GM18498 (cell line): ENCODE results near the gene RBP5.

Experiments
- ATAC-seq: cut with Tn5 transposase; IDR thresholded peaks from one replicate; pipeline ENCODE4 v1.9.1; 2021; ENCODE audit warnings: mild to moderate bottlenecking, moderate library complexity; ENCODE audit not compliant: unreplicated experiment

The RBP5 gene

DNA sequence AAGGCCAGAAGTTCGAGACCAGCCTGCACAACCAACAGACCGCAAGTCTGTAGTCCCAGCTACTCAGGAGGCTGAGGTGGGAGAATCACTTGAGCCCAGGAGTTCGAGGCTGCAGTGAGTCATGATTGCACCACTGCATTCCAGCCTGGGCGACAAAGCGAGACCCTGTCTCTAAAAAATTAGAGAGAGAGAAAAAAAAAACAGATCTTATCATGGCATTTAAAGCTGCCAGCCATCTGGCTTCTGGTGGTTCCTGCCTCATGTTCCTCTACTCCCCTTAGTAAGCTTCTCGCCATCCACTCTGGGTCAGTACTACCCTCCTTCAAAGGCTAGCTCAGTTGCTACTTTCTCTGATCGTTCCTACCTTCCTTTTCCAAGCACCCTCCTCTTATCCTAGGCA is 17.5 kb upstream of the RBP5 start:
- no peak for ATAC-seq

DNA sequence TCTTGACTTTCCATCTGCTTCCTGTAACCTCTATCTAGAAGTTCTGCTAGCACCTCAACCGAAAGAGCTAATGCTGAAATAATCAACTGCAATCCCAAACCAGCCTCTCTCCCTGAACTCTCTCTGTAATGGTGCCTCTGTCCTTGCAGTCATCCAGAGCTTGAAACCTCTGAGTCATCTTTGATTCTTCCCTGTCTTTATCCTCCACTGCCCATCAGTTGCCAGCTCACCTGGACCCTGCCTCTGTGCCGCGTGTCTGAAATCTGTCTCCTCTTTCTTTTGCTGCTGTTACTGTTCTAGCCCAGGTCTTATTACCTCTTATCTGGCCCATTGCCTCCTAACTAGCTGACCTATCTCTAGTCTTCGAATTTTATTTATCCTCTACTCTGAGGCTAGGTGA is 17.0 kb upstream of the RBP5 start:
- no peak for ATAC-seq

DNA sequence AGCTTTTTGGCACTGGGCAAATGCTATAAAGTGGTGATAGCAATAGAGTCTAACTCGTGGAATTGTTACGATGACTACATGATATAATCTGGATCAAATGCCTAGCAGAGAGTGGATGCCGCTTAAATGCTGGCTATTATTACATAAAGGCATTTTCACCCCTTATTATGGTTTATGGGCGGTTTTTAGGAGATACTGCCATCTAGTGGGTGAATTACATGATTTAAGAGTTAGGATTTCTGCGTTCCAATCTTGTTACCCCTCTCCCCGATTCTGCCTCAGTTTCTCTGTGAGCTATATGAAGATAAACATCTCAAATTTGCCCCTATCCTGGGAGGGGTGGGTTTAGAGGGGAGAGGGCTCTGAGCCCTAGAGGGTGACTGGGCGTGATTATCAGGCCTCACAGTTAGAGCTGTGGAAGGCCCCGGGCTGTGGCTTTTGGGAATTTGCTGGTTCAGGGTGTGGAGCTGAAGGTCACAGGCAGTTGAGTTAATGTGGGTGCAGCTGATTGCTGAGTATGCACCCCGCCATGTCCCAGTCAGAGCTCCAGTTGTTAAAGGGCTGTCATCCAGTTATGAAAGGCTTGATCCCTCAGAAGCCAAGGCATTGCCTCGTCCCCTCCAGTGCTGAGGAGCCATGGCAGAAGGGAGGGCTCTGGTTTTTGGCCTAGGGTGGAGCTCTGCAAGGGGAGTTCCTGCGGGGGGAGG is 15.9 kb upstream of the RBP5 start:
- no peak for ATAC-seq

DNA sequence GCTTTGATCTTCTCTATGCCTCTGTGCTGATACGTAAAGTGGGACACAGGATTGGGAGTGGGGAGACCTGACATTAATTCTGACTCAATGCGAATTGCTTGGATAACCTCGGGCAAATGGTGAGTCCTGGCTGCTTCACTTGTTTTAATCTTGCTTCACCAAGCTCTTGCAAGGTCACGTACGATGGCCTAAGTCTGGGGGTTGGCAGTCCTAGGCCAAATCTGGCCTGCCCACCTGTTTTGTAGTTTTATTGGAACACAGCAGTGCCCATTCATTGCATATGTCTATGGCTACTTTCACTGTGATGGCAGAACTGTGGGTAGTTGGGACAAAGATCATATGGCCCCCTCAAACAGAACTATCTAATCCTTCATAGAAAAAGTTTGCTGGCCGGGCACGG is 14.9 kb upstream of the RBP5 start:
- ATAC-seq: no peak

DNA sequence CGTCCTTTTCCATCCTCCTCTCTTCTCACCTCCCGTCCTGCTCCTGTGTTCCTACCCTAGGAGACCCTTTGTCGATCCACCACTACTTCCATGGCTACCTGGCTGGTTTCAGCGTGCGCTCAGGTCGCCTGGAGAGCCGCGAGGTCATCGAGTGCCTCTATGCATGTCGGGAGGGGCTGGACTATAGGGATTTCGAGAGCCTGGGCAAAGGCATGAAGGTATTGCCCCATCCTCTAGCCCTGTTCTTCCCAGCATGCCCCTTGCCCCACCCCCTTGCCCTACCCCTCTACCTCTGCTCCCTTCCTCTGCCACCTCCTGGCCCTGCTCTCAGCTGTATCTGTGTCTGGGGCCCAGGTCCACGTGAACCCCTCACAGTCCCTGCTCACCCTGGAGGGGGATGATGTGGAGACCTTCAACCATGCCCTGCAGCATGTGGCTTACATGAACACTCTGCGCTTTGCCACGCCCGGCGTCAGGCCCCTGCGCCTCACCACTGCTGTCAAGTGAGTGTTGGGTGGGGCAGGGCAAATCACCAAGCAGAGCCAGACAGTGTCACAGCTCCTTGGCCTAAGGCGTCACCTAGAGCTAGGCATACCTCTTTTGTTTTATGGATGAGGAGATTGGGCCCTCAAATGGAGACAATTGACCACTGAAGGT is 14.2 kb upstream of the RBP5 start:
- ATAC-seq: no peak

DNA sequence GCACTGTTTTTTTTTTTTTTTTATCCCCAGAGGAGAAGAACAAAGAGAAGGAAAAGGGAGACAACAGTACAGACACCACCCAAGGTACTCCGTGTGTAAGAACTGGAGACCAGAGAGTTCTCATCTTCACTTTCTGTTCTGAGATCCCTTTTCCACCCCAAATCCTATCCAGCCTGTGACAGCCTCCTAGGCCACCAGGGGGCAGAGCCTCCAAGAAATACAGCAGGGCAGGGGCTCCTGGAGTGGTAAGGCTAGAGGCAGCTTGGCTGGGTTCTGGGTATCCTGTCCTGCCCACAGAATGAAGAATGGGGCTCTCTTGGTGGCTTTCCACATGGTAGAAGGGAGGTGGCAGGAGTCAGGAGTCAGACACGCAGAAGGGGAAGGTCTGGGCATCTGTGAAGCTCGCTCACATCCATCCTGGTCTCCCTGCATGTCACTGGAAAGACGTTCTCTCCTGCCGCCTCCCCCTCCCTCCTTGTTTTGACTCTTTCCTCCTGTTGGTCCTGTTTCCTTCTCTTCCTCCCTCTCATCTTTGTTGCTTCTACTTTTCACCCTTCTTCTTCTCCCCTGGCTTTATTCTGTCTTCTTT is 13.5 kb upstream of the RBP5 start:
- no peak for ATAC-seq

DNA sequence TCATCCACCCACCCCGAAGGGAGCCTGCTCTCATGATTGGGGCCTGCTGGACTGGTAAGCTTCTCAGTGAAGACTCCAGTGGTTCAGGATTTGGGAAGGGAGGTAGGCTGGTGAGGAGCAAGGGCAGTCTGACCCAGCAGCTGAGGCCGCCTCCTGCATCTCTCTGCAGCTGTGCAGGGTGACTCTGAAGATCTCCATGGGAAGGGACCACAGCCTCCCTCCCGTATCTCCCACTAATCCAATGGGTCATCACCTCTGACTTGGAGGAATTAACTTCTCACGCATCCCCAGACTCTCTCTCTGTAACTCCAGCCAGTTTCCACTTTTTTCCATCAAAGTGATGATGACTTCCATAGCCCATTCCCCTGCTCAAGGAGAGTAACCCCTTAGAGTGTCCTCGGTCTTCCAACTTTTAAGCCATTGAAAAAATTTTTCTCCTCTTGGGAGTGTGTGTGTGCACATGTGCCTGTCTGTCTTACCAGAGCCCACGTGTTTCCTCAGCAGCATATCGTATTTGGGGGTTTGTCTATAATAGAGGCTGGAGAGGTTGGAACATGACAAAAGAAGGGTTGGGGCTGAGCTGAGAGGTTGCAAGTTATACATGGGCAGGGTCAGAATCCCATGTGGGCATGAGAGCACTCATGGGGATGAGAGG is 12.8 kb upstream of the RBP5 start:
- no peak for ATAC-seq

DNA sequence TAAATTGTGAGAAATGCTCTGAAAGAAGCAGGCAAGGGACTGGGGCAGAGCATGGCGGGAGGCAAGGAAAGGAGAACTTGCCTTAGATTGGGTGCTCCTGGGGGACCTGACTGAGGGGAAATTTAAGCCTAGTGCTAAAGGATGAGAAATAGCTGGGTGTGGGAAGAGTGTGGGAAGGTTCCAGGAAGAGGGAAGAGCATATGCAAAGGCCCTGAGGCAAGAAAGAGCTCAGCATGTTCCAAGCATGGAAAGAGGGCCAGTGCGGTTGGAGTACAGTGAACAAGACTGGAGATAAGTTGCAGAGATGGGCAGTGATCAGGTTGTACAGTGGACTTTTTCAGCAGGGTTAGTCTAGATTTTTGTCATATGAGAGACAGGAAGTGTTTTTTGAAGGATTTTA is 10.5 kb upstream of the RBP5 start:
- ATAC-seq: no peak

DNA sequence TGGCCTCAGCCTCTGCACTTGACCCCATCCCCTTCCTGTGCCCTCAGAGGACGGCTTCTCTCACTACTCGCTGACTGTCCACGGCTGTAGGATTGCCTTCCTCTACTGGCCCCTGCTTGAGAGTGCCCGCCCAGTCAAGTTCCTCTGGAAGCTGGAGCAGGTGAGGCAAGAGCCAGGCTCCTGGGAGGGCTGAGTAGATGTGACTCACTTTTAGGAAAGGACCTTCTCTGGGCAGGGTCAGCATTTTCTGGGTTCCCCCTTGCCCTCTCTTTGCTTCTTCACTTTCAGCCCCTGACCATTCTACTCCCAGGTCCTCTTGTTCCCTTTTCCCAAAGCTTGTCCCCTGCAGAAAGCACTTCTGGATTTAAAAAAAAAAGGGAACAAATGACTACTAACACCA is 9.2 kb upstream of the RBP5 start:
- ATAC-seq: no peak

DNA sequence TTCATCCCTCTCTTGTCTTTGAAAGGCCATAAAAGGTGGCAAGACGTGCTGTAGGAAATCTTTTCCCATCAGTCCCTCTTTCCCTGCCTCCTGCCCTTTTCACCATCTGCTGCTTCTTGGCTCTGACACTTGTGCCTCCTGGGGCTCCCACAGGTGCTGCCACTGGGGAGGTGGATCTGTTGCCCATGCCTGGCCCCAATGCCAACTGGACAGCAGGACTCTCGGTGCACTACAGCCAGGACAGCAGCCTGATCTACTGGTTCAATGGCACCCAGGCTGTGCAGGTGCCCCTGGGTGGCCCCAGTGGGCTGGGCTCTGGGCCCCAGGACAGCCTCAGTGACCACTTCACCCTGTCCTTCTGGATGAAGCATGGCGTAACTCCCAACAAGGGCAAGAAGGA is 8.0 kb upstream of the RBP5 start:
- no peak for ATAC-seq

DNA sequence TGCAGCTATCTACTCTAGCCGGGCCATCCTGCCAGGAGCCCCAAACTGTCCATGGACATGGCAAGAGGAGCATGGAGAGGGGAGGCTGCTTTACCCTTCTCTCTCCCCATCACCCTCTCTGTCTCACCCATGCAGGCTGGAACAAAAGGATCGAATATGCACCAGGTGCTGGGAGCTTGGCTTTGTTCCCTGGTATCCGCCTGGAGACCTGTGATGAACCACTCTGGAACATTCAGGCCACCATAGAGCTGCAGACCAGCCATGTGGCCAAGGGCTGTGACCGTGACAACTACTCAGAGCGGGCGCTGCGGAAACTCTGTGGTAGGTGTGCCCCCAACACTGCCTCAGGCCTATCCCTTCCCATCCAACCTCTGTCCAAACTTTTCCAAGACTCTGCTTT is 7.4 kb upstream of the RBP5 start:
- no peak for ATAC-seq

DNA sequence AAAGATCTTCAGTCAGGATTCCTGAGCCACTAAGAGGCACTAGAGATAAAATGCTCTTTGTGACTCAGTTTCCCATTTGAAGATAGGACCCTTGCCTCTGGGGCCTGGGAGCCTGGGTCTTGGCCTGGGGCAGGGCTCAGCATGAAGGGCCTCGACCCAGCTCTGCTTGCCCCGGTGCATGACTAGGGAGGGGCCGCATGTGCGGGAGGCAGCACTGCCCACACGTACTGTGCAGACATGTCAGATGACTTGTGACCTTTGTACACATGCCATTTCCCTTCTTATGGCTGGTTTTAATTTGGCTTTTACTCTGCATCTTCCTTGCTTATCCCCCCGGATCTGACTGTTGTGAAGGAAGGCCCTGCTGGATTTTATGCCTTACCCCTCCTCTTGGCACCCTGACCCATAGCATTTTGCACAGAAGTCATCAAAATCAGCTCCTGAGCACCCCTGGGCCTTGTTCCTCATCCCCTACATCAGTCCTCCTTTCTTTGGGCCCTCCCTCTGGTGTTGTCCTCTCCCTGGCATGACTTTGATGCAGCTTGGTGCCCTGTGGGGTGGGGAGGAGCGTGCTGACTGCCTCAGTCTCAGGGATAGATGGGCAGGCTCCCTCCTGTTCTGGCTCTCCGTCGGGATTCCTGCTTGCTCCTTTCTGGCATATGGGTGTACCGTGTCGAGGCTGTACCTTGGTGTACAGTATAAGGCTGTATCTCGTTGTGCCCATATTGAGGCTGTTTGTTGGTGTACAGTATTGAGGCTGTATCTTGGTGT is 5.9 kb upstream of the RBP5 start:
- no peak for ATAC-seq

DNA sequence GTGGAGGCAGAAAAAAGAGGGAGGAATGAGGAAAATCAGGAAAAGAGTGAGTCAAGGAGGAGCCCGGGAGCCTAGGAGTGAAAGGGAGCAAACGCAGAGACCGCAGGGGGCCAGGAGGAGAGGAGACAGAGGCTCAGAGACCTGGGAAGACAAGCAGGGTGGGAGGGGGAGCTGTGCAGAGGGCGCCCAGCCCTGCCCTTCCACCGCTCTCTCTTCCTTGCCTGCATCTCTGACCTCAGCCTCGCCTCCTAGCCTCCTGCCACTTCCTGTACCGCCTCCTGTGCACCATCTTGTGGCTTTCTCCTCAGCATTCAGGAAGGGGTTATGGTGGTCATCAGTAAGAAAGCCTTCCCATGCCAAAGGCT is 2.8 kb upstream of the RBP5 start:
- ATAC-seq: no peak

DNA sequence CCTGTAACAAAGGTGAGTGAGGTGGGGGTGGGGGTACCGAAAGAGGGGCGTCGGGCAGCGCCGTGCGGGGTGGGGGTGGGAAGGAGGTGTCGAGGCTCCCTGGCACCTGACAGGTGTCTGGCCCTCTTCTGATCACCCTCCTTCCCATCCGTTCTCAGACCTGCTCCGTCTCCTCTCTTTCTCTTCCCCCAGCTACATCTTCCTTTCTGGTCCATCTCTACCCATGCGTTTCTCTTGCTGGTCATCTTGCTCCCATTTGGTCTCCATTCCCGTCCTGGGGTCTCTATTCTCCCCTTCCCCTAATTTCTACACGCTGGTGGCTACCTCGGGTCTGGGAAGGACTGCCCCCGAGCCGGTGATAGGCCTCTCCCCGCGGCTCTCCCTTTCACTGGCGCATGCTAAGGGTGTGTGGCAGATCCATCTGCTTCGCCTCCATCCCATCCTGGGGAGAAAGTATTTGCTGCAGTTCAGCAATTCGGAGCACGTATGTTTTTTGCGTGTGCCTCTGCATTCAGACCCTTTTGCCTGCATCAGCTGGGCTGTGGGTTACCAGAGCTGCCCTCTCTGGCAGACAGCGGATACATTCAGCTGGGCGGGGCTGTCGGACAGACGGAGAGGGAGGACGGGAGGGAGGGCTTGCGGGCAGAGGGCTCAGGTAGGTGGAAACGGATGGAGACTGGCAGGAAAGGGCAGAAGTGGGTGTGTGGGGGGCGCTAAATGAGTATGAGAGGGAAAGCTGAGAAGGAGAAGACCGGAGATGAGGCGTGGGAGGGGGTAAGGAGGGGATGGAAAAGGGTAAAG is 2.2 kb upstream of the RBP5 start:
- peak; percentile 64 for ATAC-seq

DNA sequence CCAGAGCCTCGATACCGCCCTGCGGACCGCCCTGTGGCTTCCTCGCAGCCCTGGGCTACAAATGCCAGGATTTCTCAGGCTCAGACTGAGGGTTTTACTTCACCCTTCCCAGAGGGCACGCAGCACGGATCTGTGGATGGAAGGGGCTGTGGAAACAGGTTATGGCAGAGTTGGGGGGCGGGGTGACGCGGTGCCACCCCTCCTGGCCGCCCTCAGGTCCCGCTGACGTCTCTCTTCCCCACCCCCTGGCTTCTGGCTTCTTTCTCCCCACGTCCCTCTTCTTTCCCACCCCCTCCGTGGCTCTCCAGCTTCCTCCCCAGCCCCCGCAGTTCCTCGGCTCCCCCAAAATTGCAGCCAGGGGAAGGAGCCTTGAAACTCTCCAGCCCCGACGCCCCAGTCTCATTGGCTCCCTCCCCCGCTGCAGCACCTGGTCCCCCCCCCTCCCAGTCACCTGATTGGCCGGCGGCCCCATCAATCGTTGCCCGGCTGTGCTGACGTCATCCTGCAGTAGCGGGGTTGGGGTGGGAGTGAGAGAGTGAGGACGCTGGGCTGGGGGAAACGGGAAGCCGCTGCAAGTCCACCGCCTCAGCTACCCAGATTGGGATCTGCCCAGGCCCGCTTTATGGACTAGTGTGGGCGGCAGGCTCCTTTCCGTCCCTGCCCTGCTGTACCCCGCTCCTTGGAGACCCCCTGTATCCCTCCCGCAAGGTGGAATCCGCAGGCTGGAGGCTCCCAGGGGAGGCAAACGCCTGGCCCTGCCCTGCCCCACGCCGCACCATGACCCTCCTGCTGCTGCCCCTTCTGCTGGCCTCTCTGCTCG is 1.4 kb upstream of the RBP5 start, which contains the start of gene CLSTN3:
CLSTN3 (plus strand) TSS at position 500 of the 820 bp plus-strand sequence; CDS start at position 778, 278 bp downstream.
- peak; percentile 70 for ATAC-seq

DNA sequence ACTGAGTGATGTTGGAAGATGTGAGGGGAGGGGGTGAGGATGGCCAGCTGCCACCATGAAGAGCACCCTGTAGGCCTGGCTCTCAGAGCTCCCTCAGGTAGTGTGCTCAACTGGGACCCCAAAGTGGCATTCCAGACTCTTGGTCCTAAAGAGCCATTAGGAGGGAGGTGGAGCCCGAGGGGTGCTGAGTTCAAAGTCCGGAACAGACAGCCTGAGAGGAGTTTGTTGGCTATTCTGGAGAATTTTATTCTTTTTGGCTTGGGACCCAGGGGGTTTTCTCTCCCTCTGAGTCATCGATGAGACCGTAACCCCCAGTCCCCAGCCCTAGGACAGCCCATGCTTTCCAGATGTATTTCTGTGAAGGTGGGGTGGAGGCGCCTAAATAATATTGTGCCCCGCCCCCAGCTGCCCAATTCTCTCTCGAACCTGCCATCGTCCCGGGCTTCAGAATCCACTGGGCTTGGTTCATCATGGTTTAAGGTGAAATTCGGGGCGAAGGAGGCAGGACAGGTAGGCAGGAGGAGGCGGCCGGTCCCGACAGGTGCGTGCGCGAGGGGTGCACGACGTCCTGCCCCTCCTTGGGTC is 690 bp upstream of the RBP5 start:
- ATAC-seq: peak; percentile 26

DNA sequence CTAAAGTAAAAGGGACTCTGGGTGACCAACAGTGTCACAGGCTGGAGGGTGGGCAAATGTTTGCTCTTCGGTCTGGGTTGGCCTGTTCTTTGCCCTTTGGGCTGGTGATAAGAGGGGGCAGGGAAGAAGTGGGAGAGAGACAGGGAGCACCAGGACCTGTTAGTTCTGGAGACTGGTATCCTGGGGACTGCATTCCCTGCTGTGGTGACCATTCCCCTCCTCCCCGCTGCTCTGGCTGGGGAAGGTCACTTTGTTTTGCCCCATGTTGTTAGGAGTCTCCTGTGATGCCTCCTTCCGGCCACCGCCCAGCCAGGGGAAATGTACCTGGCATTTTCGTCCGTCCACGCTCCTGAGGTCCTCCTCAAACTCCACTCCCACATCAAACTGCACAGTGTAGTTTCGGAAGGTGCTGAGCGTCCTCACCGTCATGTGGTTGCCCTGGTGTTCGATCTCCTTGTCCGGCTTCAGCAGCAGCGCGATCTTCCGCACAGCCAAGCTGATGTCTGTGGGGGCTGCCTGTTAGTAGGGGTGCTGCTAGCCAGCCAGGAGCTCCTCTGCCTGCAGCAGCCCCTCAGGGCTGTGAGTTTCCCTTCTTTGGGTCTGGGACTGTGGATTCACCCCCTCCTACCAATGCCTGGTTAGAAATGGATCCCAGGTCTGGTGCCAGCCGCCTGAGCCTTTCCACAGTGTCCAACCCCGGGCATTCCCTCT is 618 bp downstream of the RBP5 start:
- ATAC-seq: no peak

DNA sequence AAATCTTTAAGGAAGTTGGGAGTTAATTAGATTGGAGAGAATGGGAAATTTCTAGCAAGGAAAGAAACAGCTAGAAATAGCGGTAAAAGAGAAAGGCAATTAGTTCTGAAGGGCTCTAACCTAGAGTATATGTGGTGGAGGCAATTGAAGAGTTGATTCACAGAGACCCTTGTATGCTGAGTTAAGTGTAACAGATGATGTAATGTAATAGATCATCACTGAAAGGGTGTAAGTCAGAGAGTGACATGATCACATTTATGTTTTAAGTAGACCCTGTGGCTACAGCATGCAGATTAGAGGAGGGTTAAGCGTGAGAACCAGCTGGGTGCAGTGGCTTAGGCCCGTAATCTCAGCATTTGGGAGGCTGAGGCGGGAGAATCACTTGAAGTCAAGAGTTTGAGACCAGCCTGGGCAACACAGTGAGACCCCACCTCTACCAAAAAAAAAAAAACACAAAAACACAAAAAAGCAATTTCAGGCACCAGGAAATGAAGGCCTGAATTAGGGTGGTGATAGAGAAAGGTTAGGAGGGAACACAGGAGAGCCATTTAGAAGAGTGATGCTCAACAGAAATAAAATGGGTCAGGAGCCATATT is 3.0 kb downstream of the RBP5 start:
- no peak for ATAC-seq
